Left kidney (tissue), 2 donors: ENCODE measurements around the gene FMO4. TPM values are rescaled to one million over a fixed set of nuclear protein-coding genes. Genes with fewer than 3 reads are reported as not detected.
"Not testable (repeated sequence)": the region's sequence is repeated elsewhere in the genome, so short reads cannot be mapped to it uniquely, and the experiment has no call there.

ENCODE experiments used
- DNase-seq: peaks from one replicate; pipeline ENCODE4 v3.0.0-alpha.2; 2013
- polyA plus RNA-seq: library from polyadenylated mRNA; unstranded; fragments of 120-200 nt; gene quantifications from one replicate; pipeline ENCODE4 v1.2.1, GENCODE V29; 2013; ENCODE audit not compliant: insufficient read length

Gene FMO4
- polyA plus RNA-seq, 1 donor: 28.2 TPM

DNA sequence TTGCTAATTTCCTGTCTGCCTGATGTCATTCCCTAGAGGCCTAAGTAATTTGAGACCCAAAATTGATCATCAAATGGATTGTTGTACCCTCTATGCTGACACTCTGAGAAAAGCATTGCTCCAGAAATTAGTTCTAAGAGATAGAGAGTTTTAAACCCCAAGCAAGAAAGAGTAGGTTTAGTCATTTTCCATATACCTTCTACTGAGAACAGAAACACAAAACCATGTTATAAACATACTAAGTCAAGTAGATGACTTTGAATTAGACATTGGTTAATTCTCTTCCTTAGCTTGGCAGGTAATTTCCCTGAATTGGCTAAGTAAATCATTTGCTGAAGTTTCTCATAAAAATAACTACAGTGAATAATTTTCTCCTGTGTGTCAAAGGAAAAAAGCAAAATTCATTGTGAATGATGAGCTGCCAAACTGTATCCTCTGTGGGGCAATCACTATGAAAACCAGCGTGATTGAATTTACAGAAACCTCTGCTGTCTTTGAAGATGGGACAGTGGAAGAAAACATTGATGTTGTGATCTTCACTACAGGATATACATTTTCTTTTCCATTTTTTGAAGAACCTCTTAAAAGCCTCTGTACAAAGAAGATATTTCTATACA lies 20.1 kb downstream of the FMO4 start:
- DNase-seq: no peak

- DNase-seq: no peak
Observed at GRCh38 chr1:171335964-171336363, 22.0 kb downstream of the FMO4 start.

DNA sequence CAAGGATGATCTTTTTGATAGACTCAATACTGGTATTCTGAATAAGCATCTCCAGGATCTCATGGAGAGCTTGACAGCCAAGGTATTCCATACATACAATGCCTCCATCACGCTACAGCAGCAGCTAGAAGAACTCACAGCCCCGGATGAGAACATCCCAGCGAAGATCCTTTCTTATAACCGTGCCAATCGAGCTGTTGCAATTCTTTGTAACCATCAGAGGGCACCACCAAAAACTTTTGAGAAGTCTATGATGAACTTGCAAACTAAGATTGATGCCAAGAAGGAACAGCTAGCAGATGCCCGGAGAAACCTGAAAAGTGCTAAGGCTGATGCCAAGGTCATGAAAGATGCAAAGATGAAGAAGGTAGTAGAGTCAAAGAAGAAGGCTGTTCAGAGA lies 25.4 kb downstream of the FMO4 start:
- not testable (repeated sequence) for DNase-seq

DNA sequence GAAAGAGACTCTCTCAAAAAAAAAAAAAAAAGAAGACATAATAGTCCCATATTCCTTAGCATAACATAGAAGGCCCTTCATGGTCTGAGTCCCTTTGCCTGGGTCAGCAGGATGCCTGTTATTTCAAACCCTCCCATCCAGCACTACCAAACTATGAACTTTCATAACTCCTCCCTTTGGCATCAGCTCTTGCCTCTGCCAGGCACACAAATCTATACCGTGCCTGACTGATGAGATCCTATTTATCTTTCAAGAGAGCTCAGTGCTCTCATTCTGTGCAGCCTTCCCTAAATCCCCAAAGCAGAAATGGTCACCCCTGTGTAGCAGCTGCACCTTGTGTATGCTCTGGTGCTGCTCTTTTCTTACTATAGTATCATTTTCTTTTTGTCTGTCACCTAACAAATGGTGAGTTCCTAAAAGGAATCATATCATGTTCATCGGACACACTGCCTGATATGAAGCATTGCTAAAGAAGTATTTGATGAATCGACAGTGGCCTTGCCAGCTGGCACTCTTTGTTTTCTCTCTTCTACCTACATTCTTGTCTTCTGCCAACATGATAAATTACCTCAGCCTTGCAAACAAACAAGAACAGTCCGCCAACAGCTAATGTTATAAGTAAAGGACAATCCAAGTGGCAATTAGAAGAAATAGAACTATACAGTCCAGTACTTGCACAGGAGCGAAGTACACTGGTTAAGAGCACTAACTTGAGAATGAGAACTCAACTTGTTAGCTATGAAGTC lies 29.9 kb downstream of the FMO4 start:
- DNase-seq: no peak

DNA sequence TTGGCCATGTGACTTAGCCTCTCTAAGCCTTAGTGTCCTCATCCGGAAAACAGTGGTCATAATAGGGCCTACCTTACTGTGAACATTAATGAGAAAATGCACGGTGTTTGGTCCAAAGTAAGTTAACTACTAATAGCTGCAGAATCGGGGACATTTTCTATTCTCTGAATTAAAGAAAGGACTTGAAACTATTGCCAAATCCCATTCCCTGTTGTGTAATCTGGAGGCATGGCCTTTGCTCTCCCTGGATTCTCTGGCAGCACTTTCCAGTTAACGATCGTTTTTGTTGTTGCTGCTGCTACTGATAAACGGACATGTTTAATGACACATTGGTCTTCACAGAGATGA lies 30.5 kb downstream of the FMO4 start:
- DNase-seq: peak; percentile 8

- DNase-seq: no peak
Observed at GRCh38 chr1:171345536-171345935, 31.6 kb downstream of the FMO4 start.

GRCh38 chr1:171346881-171347280 lies 32.9 kb downstream of the FMO4 start:
- no peak for DNase-seq

GRCh38 chr1:171350594-171350993 lies 36.6 kb downstream of the FMO4 start:
- no peak for DNase-seq

- no peak for DNase-seq
Observed at GRCh38 chr1:171351961-171352360, 38.0 kb downstream of the FMO4 start.

DNA sequence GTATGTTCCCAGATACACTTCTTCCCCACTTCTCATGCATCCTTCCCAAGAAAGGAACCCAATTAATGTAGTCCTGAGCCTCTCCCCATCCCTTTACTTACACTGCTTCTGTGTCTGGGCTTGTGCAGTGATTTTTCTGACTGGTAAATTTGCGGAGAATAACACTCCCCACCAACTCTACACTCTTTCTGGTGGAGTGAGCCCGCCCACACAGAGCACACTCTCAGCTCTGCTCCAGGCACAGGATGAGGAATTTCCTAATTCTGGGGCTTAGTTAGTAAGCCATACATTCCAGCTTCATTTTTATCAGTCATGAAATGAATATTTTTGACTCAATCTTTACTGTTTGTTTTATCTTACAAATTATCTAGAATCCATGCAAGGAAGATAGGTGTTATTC lies 38.6 kb downstream of the FMO4 start:
- DNase-seq: no peak

DNA sequence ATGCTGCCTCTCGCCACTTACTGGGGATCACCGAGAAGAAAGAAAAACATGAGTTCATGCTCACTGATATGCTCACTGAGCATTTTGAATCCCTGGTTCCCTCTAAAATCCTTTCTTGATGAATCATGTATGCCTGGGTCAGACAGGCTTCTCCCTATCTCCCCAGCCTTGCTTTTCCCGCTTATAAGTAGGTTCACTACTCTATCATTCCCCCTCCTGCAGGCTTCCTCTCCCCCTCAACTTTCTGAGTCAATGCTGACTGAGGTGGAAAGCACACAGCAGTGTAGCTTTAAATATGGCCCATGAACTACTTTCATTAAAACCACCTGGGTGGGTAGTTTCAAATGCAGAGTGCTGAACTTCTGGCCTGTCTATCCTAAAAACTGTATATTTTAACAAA lies 41.7 kb downstream of the FMO4 start:
- DNase-seq: no peak

- DNase-seq: no peak
Observed at GRCh38 chr1:171357179-171357578, 43.2 kb downstream of the FMO4 start.

GRCh38 chr1:171359355-171359648 lies 45.3 kb downstream of the FMO4 start:
- not testable (repeated sequence) for DNase-seq

DNA sequence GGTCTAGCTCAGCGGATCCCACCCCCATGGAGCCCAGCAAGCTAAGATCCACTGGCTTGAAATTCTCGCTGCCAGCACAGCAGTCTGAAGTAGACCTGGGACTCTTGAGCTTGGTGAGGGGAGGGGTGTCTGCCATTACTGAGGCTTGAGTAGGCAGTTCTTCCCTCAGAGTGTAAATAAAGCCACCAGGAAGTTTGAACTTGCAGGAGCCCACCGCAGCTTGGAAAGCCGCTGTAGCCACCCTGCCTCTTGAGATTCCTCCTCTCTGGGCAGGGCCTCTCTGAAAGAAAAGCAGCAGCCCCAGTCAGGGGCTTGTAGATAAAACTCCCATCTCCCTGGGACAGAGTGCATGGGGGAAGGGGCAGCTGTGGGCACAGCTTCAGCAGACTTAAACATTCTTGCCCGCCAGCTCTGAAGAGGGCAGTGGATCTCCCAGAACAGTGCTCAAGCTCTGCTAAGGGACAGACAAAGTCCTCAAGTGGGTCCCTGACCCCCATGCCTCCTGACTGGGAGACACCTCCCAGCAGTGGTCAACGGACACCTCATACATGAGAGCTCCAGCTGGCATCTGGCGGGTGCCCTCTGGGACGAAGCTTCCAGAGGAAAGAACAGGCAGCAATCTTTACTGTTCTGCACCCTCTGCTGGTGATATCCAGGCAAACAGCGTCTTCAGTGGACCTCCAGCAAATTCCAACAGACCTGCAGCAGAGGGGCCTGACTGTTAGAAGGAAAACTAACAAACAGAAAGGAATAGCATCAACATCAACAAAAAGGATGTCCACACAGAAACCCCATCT lies 45.9 kb downstream of the FMO4 start:
- DNase-seq: not testable (repeated sequence)

GRCh38 chr1:171366085-171366484 lies 52.1 kb downstream of the FMO4 start:
- no peak for DNase-seq

GRCh38 chr1:171366816-171367215 lies 52.8 kb downstream of the FMO4 start:
- peak; percentile 26 for DNase-seq

DNA sequence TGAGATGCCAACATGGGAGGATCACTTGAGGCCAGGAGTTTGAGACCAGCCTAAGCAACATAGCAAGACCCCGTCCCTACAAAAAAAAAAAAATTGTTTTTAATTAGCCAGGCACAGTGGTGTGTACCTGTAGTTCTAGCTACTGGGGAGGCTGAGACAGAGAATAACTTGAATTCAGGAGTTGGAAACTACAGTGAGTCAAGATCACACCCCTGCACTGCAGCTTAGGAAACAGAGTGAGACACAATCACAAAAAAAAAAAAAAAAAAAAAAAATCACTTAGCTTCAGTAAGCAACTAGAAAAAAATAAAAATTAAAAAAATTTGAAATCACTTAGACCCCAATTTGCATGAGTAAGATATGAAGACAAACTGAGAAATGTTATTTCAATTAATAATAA lies 53.5 kb downstream of the FMO4 start:
- DNase-seq: no peak

DNA sequence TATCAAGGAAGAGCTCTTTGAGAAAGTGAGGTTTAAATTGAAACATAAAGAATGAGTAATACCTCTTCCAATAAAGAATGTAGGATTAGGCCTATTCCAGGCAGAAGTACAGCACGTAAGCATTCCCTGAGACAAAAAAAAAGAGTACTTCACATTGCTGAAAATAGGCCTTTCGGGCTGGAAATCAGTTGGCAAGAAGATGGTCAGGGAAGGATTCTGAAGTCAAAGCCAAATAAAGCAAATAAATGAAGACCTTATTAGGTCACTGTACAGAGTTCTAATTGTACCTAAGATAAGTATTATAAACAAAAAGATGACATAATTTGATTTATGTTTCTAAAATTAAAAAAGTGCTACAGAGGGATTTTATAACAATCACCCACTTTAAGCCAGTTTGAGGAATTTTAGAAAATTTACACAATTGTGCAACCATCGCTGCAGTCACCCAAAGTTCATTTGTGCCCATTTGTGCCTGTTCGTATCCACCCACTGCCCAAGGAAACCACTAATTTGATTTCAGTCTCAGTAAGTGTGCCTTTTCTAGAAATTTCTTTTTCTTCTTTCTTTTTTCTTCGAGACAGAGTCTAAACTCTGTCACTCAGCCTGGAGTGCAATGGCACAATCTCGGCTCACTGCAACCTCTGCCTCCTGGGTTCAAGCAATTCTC lies 58.6 kb downstream of the FMO4 start:
- DNase-seq: no peak

- DNase-seq: not testable (repeated sequence)
Observed at GRCh38 chr1:171373357-171374122, 59.6 kb downstream of the FMO4 start.

DNA sequence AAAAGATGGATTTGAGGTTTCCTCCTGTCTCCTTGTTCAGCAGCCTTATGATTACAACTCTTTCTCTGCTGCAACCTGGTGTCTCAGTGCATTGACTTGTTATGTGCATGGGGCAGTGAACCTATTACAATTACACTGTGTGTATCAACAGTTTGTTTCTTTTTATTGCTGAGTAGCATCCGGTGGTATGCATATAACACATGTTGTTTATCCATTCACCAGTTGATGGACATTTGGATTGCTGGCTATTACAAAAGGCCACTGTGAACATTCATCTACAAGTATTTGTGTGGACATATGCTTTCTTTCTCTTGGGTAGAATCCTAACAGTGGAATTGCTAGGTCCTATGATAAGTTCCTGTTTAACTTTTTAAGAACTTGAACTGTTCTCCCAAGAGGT lies 65.9 kb downstream of the FMO4 start:
- no peak for DNase-seq

GRCh38 chr1:171381866-171382210 lies 67.9 kb downstream of the FMO4 start:
- DNase-seq: no peak

DNA sequence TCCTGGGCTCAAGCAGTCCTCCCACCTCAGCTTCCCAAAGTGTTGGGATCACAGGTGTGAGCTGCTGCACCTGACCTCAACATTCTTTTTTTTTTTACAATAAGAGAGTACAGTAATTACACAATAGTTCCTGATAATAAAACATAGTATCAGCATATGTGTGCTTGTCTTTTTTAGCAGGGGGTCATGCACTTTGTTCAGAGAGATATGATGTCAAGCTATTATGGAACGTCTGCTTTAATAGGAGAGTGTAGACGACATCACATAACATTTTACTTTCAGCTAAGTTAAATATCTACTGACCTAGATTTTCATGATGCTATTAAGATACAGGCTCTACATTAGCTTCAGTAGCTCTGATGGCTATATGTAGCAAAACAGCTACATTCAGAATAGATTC lies 70.5 kb downstream of the FMO4 start:
- DNase-seq: no peak
